GM12892 (cell line): ENCODE measurements around the gene MEIOSIN.

ENCODE experiments used
- DNase-seq: peaks from one replicate; pipeline ENCODE4 v3.0.0; 2011; ENCODE audit not compliant: insufficient read length
- FAIRE-seq: peaks from 2 replicates; lab custom pipeline; 2011; peaks lifted over from hg19 to GRCh38; lab: Jason Lieb, UNC
- POLR2A ChIP-seq: IDR thresholded peaks from 2 replicates; pipeline ENCODE4 v1.6.1; 2011; ENCODE audit warnings: low read depth, low read length, control low read depth
- POLR2AphosphoS5 ChIP-seq: IDR thresholded peaks from 2 replicates; pipeline ENCODE4 v1.6.1; 2011; ENCODE audit warnings: low read depth, low read length, control low read depth
- TAF1 ChIP-seq: IDR thresholded peaks from 2 replicates; pipeline ENCODE4 v1.6.1; 2011; ENCODE audit warnings: low read depth, mild to moderate bottlenecking, control low read depth, low read length, borderline replicate concordance

The MEIOSIN gene

DNA sequence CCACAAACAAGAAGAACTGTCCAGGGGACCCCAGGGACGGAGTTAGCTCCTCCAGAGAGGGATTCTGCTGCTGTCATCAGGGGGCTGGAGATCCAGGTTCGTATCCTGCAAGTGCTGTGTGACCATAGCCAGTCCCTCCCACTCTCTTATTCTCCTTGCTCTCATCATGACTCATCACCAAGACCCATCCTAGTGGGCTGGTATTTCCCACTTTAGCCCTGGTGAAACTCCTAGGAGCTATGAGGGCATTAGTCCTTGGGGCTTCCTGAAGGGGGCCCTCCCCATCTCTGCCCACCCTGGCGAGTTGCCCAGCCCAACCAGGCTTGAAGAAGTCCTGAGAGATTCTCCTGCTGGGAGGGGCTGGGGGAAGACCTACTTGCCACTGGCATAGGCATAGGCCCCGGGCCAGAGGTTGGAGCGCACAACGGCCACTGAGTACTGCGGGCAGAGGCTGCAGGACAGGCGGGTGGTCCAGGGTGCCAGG lies 66.9 kb downstream of the MEIOSIN start:
- no peak for DNase-seq
- FAIRE-seq = no peak
- TF ChIP-seq TAF1 (no peak), POLR2AphosphoS5 (no peak), POLR2A (no peak)

DNA sequence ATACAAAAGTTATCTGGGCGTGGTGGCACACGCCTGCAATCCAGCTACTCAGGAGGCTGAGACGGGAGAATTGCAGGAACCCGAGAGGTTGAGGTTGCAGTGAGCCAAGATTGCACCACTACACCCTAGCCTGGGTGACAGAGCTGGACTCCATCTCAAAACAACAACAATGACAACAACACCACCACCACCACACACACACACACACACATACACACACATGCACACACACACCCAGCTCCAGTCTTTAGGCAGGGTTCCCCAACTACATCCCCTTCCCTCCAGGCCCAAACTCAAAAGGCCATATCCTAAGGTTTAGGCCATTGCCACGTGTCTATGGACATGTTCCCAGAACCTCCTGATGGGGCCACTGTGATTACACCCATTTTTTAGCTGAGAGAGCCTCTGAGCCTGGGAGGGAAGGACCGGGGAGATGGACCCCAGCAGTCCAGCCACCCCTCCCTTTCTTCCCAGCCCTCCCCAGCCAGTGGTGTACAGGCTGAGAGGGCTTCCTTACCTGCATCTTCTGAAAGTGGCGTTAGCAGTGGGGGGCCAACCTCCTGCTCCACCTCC lies 68.5 kb downstream of the MEIOSIN start:
- no peak for DNase-seq
- FAIRE-seq = no peak
- TF ChIP-seq POLR2AphosphoS5 = no peak
- TF ChIP-seq TAF1 = no peak
- no peak for TF ChIP-seq POLR2A

DNA sequence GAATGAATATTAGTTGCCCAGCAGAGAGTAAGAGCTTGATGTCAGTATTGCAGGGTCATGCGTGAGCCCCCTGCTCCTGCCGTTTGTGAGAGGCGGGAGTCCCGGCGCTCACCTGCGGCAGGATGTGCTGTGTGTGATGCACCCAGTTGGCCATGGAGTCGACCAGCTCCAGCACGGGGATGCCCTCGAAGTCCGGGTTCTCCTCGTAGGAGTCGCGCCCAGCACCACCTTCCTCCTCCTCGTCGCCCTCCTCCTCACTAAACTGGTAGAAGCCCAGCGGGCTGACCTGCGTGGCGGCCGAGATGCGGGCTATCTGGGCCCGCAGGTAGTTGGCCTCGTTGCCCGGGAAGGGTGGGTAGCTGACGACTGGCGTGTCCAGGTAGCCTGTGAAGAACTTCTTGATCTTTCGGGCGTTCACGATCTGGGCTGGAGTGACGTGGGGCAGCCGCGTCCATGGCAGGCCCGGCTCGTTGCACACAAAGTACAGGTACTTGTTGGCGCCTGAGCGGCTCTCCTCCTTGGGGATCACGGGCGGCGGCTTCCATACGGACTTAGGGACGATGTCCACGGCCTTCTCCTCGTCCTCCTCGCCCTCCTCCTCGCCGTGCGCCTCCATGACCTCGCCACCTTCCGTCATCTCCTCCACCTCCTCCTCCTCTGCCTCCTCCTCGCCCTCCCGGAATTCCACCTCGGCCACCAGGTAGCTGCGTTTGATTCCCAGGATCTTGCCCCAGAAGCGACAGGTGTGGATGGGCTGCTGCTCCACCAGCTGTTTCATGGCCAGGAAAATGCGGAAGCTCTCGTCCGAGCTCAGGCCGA lies 71.1 kb downstream of the MEIOSIN start:
- DNase-seq = no peak
- TF ChIP-seq POLR2A = no peak
- TF ChIP-seq TAF1 = no peak
- no peak for TF ChIP-seq POLR2AphosphoS5
- no peak for FAIRE-seq

DNA sequence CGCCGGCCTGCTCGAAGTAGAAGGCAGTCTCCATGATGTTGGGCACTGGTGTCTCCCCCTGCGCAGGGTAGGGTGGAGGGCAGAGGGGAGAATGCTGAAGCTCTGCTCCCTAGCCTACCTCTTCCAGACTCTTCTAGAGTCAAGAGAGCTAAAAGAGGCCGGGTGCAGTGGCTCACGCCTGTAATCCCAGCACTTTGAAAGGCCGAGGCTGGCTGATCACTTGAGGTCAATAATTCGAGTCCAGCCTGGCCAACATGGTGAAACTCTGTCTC lies 71.7 kb downstream of the MEIOSIN start:
- FAIRE-seq = no peak
- TF ChIP-seq POLR2AphosphoS5 (no peak), TAF1 (no peak), POLR2A (no peak)
- DNase-seq = no peak

DNA sequence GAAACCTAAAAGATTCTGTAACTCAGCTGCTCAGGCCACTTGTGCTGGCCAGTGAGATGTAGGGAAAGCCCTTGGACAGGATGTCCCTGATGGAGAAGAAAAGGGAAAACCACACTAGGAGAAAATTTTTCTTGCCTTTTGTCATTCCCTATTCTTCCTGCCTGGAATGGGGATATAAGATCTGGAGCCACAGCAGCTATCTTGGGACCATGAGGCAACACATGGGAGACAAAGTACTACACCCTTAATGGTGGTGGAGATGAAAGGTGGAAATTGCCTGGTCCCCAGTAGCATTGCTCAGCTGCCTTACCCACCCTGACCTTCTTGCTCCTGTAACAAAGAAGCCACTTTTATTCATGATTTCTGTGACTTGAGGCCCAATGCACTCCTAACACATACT lies 72.5 kb downstream of the MEIOSIN start:
- FAIRE-seq (no peak), DNase-seq (no peak)
- TF ChIP-seq TAF1 (no peak), POLR2AphosphoS5 (no peak), POLR2A (no peak)

DNA sequence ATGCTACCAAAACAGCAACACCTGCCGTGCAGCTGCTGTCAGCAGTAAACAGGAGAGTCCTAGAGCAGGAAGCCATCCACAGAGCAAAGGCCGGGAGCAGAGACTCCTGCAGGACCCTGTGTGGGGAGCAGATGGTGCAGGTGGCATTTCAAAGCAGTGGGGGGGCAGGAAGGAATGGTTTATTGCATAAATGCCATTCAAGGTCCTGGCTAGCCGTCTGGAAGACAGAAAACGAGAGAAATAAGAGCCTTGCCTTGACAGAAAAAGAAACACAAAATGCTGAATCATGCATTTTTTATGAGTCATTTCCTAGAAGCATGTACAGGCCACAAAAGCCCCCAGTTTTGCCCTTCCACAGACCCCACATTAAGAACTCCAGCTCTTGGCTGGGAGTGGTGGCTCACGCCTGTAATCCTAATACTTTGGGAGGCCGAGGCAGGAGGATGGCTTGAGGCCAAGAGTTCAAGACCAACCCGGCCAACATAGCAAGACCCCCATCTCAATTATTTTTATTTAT lies 76.5 kb downstream of the MEIOSIN start:
- FAIRE-seq (peak; percentile 67), DNase-seq (no peak)
- no peak for TF ChIP-seq TAF1
- TF ChIP-seq POLR2A = no peak
- no peak for TF ChIP-seq POLR2AphosphoS5

DNA sequence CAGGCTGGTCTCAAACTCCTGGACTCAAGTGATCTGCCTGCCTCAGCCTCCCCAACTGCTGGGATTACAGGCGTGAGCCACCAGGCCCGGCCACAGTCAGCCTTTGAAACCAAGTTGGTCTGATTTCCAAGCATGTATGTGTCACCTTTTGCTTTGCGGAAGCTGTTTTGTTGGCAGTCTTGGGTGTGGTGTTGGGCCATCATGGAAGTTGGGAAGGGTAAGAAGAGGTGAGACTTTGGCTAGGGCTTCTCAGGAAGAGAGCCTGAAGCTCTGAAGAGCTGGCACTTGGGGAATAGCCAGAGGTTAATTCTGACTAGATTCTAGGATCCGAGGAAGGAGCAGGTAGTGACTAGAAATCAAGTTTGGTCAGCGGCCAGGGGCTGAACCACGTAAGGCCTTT lies 79.1 kb downstream of the MEIOSIN start:
- FAIRE-seq (no peak), DNase-seq (no peak)
- TF ChIP-seq POLR2AphosphoS5 = no peak
- TF ChIP-seq POLR2A = no peak
- no peak for TF ChIP-seq TAF1
